Skin epidermis (tissue), 12 donors: ENCODE measurements around the gene KSR1.
A peak's percentile ranks its signal among the peaks of the same experiment; 100 is the strongest.
"Not testable (repeated sequence)": the region's sequence is repeated elsewhere in the genome, so short reads cannot be mapped to it uniquely, and the experiment has no call there.

Experiments used
- H3K27ac ChIP-seq, 21 experiments: fragments of 200-600 bp; sonication (generic) in 11 of 21; one replicate each; pipeline ENCODE4 v1.5.0; 2020; ENCODE audit warnings: mild to moderate bottlenecking in 3 of 21, inconsistent platforms in 2 of 21, moderate library complexity in 2 of 21
- H3K4me3 ChIP-seq, 7 experiments: fragments of 200-600 bp; sonication (generic) in 2 of 7; one replicate each; pipeline ENCODE4 v1.5.0; 2020; ENCODE audit warnings: inconsistent platforms in 2 of 7, mild to moderate bottlenecking in 2 of 7, moderate library complexity in 1 of 7

The KSR1 gene

DNA sequence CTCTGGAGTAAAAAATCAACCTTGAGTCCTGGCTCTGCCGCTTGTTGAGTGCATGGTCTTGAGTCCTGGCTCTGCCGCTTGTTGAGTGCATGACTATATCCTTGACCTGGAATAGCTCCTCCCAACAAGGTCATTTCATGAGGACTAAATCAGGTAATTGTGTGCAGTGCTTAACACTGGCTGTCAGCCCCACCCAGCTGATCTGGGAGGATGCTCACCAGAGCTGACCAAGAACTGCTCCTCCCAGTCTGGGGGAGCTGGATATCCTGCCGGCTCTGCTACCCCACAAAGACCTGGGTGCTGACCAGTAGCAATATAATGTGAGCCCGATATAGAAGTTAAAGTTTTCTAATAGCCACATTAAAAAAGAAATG, 154.0 kb downstream of the KSR1 start:
- Histone ChIP-seq H3K27ac (no peak overlapping the region), H3K4me3 (no peak overlapping the region)

DNA sequence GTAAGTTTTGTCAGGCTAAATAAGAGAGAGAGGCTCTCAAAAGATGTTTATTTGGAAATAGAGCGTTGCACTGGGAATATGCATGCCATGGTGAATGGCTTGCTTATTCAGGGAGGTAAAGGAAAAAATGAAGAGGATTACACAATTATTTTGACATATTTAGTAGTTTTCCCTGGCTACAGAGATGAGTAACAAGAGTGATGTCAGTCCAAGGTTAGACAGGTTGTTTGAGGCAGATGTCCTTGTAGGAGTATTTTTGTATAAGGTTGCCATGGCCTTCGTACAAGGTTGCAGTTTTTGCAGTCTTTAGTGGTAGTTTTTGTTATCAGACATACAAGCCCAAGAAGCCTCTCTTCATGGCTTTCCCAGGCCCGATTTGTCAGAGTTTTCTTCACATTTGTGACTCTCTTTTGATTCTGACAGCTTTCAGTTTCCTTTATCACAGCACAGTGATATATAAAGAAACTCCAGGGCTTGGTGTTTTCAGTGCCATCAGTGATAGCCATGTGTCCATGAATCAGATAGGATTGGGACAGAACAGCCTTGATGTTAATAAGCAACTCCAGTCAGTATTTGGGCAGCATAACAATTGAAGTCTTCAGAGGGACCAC, 156.0 kb downstream of the KSR1 start:
- H3K4me3 ChIP-seq = no peak overlapping the region
- H3K27ac ChIP-seq = no peak overlapping the region

DNA sequence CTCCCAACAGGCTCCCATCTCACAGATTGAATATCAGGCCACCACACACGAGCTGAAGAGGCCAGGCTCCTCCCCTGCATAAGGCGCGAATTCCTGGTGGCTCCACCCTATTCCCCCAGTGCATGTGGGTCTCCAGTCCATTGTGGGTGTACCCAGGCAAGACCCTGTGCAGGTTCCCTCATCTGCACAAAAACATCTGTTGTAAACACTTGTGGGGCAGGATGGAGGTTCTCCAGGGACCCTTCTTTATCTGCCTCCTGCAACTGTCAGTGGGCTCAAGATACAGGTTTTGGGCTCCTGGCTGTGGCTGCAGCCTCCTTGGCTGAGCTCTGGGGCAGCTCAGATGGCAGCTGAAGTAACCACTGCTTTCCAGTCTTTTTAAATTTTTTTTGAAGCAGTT, 157.2 kb downstream of the KSR1 start:
- Histone ChIP-seq H3K27ac (no peak overlapping the region), H3K4me3 (no peak overlapping the region)

DNA sequence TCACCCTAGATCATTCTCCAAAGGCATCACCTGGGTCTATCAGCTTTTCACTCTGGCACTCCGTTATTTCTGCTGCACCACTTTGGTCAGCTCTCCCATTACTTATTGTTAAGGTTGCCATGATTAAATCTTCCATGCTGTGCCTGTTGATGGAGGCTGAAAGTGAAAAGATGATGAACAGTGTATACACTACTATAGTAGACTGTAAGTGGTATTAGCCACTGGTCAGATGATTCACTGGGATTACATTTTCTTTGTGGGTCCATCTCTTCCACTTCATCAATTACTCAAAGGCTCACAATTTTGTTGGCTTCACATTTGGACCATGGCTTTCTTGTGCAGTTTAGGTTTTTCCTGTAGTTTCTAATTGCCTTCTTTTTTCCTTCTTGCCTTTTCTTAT, 158.9 kb downstream of the KSR1 start:
- Histone ChIP-seq H3K4me3 (no peak overlapping the region), H3K27ac (no peak overlapping the region)

DNA sequence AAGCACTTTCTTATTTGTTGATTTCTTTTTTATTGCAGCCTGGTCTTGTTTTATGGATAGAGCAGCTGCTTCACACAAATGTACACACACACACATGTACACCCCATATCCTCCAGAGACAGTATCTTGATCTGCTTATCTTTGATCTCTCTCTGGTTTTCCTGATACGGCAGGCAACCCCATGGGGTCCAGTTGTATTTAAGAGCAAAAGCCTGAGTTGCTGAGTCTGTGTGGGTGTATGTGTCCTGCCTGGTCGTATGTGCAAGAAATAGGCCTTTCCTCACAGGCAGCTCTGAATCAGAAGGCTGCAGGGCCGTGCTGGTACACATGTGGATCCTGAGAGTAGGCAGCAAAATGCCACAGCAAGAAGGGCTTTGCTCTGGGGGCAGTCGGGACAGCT, 160.2 kb downstream of the KSR1 start:
- no peak overlapping the region for H3K27ac ChIP-seq
- no peak overlapping the region for H3K4me3 ChIP-seq

DNA sequence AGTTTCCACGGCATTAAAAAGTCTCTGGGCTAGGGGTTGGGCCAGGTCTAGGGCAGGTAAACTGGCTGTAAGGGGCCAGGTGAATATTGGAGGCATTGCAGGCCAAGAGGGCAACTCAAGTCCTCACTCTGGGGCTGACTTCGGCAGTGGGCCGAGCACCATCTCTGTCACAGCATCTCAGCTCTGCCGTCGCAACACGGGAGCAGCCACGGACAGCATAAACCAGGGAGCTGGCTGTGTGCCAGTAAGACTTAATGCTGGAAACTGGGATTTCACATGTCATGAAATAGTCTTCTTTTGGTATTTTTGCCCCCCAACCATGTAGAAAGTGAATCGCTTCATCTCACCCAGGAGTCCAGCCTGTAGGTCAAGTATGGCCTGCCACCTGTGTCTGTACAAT, 162.2 kb downstream of the KSR1 start:
- Histone ChIP-seq H3K4me3 (no peak overlapping the region), H3K27ac (no peak overlapping the region)

DNA sequence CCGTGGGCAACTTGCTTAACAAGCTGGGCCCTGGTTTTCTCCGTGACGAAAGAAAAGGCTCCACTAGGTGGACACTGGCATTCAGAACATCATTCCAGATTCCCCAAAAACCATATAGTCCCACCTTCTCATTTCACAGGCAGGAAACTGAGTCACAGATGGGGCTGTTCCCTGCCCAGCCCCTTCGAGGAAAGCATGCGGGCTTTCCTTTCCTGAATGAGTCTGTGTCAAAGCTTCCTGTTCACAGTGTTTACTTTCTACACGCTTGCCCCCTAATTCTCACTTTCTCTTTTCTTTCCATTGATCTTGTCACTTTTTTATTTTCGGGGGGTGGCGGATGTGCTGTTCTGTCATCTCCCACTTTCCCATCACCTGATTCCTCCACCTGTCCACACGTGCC, 164.5 kb downstream of the KSR1 start:
- Histone ChIP-seq H3K27ac (no peak overlapping the region), H3K4me3 (no peak overlapping the region)

DNA sequence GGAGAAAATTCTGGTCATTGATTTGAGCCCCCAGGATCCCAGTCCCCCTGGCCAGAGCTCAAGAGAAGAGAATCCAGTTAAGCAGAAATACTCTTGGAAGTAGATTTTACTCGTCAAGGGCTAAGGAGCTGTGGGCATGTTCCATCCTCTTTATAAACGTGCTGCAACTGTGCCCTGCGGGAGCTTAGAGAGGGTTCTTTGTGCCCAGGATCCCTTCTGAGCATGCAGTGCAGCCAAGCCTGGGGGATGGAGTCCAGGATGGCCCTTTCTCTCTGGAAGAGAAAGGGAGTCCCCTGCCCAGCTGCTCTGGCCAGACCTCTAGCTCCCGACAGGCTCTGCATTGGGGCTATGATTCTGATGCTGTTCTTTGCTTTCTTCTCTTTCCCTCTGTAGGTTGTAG, 165.3 kb downstream of the KSR1 start:
- Histone ChIP-seq H3K4me3 (no peak overlapping the region), H3K27ac (peak overlapping the region in 1 of 21 experiments; percentile 20)

DNA sequence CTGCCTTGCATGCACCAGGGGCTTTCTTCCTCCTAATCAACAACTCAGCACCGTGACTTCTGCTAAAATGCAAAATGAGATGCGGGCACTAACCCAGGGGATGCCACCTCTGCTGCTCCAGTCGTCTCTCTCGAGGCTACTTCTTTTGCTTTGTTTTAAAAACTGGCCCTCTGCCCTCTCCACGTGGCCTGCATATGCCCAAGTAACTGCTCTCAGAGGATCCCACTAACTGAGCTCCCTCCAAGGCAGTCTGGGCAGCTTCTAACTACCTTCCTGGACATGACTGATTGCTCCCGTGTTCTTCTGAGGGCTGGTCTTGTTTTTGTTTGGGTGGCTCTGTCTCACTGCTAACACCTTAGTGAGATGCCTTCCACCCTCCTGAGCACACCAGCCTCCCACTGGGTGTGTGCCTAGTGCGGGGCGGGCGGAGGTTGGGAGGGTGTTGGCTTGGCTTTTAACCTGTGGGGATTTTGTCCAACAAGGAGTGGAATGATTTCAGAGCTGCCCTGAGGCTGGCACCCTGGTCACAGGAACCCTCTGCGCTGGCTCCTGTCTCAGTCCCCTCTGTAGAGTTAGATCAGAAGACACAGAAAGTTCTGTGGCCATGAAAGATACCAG, 165.8 kb downstream of the KSR1 start:
- H3K27ac ChIP-seq = peak overlapping the region in 1 of 21 experiments; percentile 20
- H3K4me3 ChIP-seq = no peak overlapping the region

DNA sequence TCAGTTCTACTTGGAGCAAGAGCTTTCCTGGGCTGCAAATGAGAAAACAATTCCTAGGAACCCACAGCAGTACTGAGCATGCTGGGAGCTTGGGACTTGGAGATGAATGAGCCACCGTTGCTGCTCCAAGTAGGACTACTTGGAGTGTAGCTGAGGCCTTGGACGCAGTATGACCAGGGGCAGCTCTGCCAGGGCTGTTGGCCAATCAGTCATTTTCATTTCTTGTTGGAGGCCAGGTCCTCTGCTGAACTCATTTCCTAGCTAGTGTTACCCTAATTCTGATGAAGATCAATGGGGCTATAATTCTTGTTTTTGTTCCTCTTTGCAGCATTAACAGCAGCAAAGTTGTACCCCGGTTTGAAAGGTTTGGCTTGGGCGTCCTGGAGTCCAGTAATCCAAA, 166.7 kb downstream of the KSR1 start:
- H3K27ac ChIP-seq = no peak overlapping the region

DNA sequence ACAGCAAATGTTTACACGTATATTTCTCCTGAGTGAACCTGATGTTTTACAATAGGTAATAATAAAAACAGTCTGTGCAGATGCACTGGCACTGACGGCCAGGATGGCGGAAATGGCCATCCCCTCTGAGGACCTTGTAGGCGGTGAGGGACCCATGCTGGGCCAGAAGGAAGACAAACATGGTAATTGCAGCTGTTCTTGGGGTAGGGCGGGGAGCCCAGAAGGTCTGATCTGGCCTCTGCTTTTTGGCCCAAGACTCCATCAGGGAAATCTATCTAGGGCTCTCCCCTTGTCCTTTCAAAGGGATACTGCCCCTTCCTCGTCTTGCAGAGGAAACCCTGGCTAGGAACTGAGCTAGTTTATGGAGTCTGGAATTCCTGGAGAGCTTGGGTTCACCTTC, 167.4 kb downstream of the KSR1 start:
- Histone ChIP-seq H3K27ac (no peak overlapping the region), H3K4me3 (no peak overlapping the region)

More for the DNA sequence above, 166.7 kb downstream of the KSR1 start:
- H3K4me3 ChIP-seq = no peak overlapping the region

DNA sequence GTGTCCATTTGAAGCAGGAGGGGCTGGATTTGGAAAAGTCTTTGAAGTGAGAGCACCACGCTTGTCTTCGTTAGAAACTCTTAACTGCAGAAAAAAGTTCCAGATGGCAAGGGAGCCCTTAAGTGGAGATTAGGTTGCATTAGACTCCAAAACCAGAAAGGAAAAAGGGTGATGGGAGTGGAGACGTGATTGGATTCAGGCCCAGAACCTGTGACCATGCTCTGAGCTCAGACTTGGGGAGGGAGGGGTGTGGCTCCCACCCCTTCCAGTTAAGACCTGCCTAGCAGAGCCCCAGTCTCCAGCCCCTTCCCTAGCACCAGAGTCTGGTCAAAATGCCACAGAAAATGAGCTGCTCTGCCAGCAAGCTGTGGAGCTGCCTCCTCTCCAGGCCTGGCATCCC, 168.3 kb downstream of the KSR1 start:
- H3K27ac ChIP-seq = no peak overlapping the region
- no peak overlapping the region for H3K4me3 ChIP-seq

DNA sequence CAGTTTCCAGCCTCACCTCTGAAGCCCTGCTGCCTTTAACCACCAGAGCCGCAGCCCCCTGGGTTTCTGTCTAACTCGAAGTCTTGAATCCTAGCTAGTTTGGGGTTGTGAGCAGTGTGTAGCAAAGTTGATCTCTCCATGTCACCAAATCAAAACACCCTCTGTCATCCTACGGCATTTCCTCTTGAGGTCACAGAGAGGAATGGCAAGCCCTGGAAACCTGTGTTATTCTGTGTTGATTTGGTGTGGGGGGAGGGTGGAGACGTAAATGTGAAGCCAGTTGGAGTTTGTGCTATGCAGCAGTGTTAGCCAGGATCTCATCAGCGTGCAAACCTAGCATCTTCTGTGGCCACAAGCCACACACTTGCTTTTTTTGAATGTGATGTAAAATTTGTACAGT, 169.6 kb downstream of the KSR1 start:
- no peak overlapping the region for H3K27ac ChIP-seq
- no peak overlapping the region for H3K4me3 ChIP-seq

DNA sequence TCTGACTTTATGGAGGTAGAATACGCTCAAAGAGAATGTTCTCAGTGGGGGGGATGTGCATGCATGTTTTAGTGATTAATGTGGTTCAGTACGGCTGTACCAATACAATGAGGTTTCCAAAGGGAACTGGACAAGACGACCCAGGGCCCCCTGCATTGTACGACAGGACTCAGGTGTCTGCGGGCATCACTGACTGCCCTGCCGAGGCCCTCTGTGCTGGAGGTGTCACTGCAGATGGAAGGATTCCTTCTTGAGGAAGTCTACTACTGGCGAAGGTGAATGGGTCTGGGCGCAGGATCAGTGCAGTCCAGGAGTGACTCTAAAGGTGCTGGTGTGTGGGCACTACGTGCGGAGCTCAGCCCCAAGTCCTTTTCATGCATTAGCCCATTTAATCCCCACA, 171.3 kb downstream of the KSR1 start:
- Histone ChIP-seq H3K4me3 (no peak overlapping the region), H3K27ac (no peak overlapping the region)

DNA sequence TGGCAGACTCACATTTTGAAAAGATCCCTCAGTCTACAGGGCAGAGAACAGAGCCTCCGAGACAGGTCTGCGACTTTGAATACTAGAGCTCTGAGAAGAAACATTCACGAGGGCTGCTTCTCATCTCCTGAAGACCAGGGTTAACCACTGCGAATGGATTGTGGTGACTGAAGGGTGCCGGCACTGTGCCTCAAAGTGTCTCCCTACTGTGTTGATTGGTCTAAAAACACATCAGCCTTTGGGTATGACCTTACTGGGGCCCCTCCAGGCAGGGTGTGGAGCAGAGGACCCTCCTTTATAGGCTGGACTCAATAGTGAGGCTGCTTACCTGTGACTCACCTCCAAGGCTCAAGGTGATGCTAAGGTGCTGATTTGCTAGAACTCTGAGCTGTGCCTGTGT, 172.1 kb downstream of the KSR1 start:
- H3K4me3 ChIP-seq = no peak overlapping the region
- H3K27ac ChIP-seq = peak overlapping the region in 1 of 21 experiments; percentile 14

DNA sequence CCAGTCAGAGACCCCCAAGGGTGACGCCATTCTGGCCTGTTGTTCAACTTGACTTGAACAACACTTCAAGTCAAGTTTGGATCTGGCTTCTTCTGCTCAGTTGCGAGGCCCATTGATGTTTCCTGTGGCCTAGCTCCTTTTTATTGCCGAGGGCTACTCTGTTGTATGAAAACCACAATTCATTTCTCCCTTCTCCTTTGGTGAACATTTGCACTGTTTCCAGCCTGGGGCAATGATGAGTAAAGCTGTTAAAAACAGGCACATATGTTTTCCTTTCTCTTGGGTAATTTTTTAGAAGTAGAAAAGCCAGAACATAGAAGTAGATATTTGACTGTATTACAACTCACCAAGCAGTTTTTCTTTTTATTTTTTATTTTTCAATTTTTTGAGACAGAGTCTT, 173.0 kb downstream of the KSR1 start:
- H3K4me3 ChIP-seq = not testable (repeated sequence)
- H3K27ac ChIP-seq = peak overlapping the region in 2 of 21 experiments; percentile 14 to 22

DNA sequence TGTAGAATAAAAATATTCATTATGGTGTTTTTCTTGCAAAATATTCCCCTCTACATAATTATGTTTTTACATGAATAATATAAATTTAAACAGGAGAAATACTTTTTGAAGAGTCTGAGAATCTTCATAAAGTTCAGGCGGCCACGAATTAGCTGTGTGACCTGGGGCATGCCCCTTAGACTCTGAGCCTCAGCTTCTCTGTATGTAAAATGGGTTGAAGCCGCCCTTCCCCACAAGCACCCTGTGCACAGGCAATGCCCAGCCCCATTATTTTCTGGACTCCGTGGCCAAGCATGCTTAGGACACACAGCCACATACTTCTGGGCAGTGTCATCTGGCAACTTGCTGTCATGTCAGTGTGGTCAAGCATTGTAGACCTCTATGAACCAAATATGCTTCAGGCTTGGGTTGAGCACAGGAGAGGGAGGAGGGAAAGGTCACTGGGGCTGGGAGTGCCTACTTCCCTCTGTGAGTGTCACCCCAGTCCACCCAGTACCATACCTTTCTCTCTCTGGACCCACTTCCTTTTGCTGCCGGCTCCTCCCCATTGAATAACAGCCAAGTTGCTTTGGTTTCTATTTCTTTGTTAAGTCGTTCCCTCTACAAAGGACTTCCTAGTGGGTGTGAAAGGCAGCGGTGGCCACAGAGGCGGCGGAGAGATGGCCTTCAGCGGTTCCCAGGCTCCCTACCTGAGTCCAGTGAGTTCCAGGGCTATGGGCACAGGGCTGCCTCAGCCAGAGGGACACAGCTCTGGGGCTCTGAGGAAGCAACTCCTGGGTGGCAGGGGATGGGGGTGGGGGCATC, 174.6 kb downstream of the KSR1 start, which contains the start of gene LGALS9:
Gene LGALS9 (plus strand): TSS at position 582 of the 804 bp plus-strand sequence. CDS start 78 bp downstream, at position 660.
- Histone ChIP-seq H3K27ac (peak within 1 kb of the TSS; percentile 31 to 89 (median 73)), H3K4me3 (peak within 1 kb of the TSS; percentile 24 to 45 (median 35))

DNA sequence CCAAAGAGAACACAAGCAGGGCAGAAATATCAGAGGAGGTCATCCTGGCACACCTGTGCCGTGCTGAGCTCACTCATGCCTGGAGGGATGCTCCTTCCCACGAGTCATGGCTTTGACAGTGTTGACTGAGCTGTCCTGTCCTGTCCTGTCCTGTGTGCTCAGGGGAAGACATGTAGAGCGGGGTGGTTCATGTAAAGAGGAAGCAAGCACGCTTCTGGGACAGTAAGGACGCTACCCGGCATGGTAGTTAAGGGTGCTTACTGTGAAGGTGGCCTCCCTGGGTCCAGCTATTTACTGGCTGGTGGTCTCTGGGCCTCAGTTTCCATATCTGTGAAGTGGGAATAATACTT, 175.1 kb downstream of the KSR1 start:
- H3K4me3 ChIP-seq = peak overlapping the region; percentile 24 to 45 (median 35)
- peak overlapping the region in 20 of 21 experiments; percentile 52 to 89 (median 76) for H3K27ac ChIP-seq

DNA sequence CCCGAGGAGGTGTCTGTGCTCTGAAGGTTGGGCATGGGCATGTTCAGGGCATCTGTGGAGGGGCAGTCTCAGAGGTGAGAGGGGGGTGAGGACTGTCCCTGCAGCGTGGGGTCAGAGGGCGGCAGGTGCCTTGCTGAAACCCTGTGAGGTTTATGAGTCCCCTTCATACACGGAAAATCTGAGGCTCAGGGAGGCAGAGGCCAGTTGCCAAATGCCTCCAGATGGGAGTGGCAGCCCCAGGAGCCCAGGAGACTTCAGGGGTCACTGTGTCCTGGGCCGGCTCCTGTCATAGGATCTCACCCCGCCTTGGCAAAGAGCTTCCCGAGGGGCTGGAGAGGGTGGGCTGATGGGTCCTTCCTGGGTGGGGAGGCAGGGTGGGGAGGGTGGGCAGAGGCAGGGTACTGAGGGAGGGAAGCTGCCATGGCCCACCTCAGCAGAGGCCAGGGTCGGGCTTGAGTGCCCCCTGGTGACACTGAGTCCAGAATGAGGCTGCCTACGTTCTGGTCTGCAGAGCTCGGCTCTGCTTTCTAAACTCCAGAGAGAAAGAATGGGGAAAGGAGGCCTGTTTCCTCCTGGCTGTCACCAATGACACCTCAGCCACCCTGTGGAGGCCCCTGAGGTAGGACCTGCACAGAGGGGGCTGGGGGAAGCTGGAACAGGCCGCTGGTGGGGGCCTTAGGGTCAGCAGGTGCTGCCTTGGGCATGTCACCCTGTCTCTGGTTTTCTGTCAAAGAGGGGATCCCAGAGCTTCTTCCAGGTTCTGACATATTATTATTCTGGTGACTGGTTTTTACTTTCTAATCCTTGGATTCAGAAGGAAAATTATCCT, 175.9 kb downstream of the KSR1 start:
- H3K27ac ChIP-seq = peak overlapping the region; percentile 28 to 89 (median 73)
- H3K4me3 ChIP-seq = peak overlapping the region in 6 of 7 experiments; percentile 24 to 45 (median 36)

DNA sequence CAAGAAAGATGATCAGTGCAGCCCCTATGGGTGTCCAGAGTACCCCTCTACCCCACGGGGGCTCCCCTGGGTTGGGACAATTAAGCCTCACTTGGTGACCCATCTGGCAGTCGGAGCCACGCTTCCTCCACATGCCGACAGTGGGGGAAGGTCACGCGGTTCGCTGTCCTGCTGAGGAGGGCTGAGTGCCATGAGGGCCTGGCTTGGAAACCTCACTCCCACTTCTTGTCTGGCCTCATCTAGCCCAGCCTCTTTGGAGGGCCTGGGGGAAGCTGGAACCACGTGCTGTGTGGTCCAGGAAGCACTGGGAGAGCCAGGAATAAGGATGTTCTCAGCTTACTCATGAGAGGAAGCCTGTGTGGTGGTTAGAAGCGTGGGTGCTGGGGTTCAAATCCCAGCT, 176.5 kb downstream of the KSR1 start:
- peak overlapping the region in 17 of 21 experiments; percentile 28 to 89 (median 80) for H3K27ac ChIP-seq
- H3K4me3 ChIP-seq = peak overlapping the region in 1 of 7 experiments; percentile 35
